SW480 (cell line): ENCODE data around the gene EGFR.

Experiments used
- DNase-seq: peaks from one replicate; pipeline ENCODE4 v3.0.0-alpha.2; 2016; ENCODE audit warnings: low spot score

The EGFR gene

GRCh38 chr7:55036950-55037736, 18.3 kb downstream of the EGFR start:
- DNase-seq, result no peak

- DNase-seq, result no peak
These were observed 25.0 kb downstream of the EGFR start for GRCh38 chr7:55043691-55044370.

GRCh38 chr7:55044371-55044717, 25.5 kb downstream of the EGFR start:
- no peak for DNase-seq

DNA sequence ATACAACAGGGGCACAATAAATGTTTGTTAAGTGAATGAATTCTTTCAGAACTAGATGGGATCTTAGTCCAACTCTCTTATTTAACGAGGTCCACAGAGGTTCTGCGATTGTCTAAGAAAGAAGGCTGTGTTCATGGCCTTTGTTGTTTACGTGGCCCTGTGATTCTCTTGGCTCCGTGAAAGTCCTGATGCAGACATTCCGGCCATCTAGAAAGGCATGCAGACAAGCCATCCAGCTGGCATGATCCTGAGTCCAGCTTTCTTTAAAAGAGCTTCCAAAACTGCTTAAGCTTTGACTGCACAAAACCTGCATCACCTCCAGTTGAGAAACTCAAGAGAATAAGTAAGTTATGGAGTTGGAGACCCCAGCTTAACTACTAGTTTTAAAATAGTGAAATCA, 26.0 kb downstream of the EGFR start:
- no peak for DNase-seq

DNA sequence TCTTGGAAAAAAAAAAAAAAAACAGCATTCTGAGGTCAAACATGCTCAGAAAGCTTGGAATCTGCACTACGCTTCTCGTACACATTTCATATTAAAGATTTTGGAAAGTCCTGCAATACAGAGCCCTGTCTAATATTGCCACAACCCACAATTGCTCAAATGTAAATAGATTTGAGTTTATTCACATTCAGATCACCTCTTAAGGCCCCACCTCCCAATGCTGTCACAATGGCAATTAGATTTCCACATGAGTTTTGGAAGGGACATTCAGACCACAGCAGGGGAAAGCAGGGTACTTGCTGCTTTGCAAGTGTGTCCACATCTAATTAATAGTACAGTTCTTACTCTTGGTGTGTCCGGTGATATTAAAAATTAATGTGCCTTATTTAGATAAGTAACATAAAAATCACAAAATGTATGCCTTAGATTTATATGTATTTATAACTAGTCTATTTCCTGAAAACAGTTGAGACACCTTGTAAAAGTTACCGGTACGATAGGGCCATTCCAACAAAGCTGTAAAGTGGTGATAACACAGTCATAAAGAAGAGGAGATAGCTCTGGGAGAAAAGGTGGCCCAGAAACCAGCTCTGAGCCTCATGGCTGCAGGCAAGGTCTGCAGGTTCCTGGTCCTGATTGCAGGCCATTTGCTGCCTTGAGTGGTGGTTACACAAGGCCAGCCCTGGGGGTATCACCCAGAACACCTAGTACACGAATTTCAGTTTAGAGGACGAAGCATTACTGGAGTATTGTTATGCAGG, 27.9 kb downstream of the EGFR start:
- DNase-seq, result no peak

GRCh38 chr7:55048221-55048859, 29.5 kb downstream of the EGFR start:
- no peak for DNase-seq

GRCh38 chr7:55050281-55050680, 31.5 kb downstream of the EGFR start:
- no peak for DNase-seq

- peak; percentile 75 for DNase-seq
These were observed 33.3 kb downstream of the EGFR start for GRCh38 chr7:55052081-55052480.

DNA sequence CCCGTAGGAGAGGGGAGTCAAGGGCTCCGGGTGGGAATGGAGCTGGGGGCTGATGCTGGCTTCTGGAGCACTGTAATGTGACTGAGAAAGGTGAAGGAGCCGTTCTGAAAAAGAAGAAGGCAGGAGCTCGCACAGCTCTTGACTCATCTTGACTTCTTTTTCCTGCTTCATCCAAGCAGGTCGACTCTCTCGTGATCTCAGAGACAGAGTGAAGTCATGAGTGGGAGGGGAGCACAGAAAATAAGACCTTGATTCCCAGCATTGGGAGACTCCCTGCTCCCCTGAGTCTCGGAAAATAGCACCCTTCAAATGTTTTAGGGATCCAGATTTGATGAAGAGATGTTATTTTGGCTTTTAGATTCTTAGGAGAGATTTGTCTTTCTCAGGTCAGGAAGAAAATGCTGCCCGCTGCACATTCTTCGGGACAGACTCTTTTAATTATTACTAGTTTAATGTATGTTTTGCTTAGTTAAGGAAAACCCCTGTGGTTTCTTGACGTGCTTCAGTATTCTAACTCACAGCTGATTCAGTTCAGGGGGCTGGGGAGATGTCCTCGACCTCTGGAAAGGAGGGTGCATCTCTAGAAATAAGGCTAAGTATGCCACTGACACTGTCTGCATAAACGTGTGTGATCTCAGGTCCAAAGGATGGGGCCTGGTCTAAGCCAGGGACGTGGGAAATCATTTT, 34.1 kb downstream of the EGFR start:
- no peak for DNase-seq

DNA sequence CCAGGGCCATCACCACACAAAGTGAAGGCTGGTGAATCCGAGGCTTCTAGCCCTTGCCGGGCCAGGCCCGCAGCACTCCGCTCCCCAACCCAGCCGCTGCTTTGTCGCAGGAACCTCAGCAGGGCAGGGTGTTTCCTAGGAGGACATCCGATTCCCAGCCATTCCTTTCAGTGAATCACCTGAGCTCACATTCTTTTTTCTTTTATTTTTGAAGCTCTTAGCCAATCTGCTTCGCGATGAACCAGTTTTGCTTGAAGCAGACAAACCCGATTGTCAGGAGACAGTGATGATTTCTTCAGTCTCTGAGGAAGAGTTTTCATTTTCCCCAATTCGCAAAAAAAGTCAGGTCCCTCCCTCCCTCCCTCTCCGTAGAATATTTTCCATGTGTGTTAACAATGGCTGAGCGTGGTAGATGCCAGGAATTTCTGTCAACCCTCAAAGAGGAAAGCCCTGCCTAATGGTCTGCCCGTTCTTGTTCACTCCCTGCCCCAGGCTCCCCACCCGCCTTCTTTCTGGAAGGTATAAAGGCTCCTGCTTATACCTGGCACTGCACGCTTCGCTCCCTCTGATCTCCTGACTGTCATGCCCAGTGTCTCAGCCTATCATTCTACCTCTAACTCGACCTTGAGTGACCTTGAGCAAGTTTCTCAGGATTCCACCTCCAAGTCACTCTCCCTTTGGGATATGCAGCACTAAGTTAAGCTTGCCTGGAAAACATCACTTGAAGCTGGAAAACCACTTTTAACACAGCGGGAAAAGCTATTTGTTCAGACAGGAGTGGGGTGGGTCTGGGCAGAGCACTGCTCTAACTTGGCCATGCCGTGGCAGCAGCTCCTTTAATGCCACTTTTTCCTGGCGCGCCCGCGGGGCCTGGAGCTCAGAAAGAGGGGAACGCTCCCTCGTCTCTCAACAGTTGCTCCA, 35.1 kb downstream of the EGFR start:
- no peak for DNase-seq

GRCh38 chr7:55054758-55055157, 35.9 kb downstream of the EGFR start:
- no peak for DNase-seq

DNA sequence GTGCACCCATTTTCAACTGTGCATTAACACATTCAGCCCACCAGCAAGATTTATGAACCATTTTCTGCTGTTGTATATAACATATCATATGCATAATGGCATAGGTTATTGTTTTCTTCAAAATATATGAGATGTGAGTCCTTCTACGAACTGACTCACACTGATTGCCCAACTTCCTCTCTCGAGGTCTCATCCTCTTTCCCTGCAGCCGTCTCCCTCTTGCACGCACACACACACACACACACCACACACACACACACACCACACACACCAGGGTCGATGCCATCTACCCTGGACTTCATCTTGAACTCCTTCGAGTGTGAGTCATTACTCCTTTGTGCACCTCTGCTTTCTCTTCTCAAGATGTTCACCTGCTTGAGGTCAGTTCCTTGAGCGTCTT, 36.7 kb downstream of the EGFR start:
- no peak for DNase-seq

- no peak for DNase-seq
These were observed 37.3 kb downstream of the EGFR start for GRCh38 chr7:55056068-55056467.

- no peak for DNase-seq
These were observed 38.0 kb downstream of the EGFR start for GRCh38 chr7:55056577-55057480.

- DNase-seq, result no peak
These were observed 39.5 kb downstream of the EGFR start for GRCh38 chr7:55058314-55058713.

GRCh38 chr7:55059021-55059420, 40.2 kb downstream of the EGFR start:
- DNase-seq, result no peak

DNA sequence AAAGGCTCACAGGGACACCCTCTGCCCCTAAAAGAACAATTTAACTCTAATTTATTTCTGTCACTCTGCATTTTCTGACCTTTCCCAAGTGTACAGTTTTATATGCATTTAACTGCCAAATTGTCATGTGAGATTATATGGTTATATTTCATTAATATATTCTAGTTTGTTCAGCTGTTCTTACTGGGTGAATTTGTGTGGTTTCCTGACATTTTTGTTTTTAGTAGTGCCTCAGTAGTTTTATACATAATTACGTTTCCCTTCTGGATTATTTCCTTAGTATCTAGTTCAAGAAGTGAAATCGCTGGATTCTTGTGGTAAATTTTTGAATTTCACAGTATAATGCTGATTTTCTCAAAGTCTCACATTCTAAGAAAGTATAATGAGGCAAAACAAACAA, 41.3 kb downstream of the EGFR start:
- no peak for DNase-seq

DNA sequence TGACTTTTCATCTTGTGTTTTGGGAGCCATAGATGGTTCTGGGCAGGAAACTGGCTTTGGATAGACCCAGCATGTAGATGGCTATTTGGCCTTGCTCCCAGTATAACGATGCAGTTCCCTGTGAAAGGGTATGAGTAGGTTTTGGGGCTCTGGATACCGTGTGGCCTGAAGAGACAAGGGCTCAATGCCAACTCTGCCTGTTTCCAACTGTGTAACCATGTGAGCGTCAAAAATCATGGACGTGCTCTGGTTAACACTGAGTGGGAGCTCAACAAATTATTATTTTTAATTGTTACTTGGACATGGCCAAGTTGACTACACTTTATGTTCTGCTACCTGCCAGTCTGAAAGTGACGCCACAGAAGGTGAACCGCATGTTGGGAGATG, 41.8 kb downstream of the EGFR start:
- no peak for DNase-seq

DNA sequence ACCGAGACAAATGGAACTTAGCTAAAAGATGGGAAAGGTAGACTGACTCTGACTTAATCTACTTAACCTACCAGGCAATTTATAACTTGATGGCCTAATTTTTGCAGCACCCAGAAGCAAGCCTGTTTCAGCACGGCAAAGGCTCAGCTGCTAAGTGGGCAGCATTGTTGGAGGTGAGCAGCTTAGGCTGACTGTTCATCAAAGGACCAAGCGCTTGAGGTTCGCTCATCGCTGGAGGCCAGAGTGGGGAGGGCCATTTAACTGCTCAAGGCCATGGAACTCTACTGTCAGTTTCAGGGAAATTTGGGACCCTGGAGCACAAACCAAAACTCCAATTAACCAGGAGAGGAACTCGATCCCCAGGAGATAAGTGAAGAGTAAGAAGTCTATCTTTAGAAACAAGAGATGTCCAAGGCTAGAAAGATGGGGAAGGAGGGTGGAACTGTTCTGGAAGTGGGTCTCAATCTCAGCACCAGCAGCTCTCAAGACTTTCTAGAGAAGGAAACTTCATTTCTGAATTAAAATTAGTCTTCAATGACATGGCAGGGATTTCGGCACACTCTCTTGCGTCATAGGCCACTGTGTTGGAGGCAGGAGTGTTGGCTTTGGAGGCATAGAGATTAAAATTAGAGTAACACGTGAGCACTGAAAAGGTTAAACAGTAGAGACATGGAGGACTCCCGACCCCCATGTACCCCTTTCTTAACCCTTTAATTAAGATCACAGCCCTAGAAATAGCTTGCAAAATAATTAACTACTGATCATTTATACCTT, 43.1 kb downstream of the EGFR start:
- no peak for DNase-seq
